Astrocyte of the hippocampus (primary cell): Measurements from ENCODE around the gene STX1A.
"Not testable (repeated sequence)": the region's sequence is repeated elsewhere in the genome, so short reads cannot be mapped to it uniquely, and the experiment has no call there.

ENCODE experiments used
- DNase-seq: peaks from one replicate; pipeline ENCODE4 v3.0.0; 2011; ENCODE audit warnings: low read depth, low spot score

The STX1A gene

DNA sequence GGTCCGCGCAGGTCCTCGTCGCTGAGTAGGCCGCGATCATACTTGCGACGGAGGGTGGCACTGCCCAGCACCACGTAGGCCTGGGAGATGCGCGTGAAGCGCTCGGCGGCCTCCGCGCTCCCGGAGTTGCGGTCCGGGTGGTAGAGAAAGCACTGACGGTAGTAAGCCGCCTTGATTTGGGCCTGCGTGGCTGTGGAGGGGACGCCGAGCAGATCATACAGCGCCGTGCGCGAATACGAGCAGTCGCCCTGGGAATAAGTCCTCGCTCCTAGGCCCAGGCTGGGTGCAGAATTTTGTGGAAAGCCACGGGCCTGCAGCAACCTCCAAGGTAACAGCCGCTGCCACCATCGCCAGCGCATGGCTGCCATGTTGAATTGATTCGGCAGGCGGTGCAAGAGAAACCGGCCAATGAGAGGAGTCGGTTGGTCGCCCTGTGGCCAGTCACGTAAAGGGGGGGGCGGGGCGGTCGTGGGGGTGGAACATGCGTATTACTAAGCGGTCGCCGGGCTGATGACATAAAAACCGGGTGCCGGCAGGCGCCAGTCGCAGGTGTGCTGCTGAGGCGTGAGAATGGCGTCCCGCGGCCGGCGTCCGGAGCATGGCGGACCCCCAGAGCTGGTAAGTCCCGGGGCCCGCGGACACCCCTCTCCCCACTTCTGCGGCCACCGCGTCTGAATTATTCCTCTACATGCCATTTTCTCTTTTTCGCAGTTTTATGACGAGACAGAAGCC is 36.2 kb downstream of the STX1A start, which contains the start of the genes BUD23 and DNAJC30:
BUD23 (plus strand) TSS at position 542 of the 732 bp plus-strand sequence; CDS start at position 571, 29 bp downstream.
DNAJC30 (minus strand) TSS at position 398 of the 732 bp plus-strand sequence; CDS start at position 368, 30 bp downstream.
- DNase-seq, result peak; percentile 99

DNA sequence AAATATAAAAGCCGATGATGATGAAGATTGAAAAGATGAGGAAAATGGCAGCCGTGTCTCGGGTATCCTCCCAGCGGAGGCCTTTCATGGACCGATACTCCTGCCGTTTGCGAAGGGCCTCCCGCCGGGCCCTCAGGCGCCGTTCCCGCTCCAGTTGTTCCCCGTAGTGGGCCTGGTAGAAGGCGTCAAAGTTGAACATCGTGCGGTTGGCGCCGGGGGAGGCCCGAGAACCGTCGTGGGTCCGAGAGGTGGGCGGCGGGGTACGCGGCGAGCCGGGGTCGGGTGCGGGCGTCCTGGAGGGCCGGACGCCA is 36.8 kb downstream of the STX1A start:
- no peak for DNase-seq

DNA sequence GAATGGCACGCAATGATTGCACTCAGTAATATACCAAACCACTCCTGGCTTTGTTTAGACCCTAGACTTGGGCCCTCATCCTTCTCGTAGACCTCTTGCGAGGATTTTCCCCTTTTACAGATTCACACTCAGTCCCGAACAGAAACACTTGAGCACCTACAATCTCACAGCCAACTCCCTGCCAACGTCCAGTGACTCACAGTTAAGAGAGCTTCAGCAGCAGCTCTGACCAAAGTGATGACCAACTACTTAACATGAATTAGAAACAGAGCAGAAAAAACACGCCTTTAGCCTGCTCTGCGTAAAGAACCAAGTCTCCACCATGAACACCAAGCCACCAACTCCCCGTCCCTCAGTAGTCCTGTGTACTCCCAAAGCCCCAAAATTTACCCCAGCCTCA is 38.4 kb downstream of the STX1A start:
- peak; percentile 79 for DNase-seq

DNA sequence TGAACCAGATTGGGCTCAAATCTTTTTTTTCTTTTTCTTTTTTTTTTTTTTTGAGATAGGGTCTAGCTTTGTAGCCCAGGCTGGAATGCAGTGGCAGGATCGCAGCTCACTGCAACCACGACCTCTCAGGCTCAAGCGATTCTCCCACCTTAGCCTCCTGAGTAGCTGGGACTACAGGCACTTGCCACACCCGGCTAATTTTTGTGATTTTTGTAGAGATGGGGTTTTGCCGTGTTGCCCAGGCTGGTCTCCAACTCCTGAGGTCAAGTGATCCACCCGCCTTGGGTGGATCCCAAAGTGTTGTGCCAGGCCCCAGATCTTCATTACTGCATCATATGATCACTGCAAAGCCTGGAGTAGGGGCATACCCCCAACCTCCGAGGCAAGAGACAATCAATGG is 39.0 kb downstream of the STX1A start:
- DNase-seq, result no peak

DNA sequence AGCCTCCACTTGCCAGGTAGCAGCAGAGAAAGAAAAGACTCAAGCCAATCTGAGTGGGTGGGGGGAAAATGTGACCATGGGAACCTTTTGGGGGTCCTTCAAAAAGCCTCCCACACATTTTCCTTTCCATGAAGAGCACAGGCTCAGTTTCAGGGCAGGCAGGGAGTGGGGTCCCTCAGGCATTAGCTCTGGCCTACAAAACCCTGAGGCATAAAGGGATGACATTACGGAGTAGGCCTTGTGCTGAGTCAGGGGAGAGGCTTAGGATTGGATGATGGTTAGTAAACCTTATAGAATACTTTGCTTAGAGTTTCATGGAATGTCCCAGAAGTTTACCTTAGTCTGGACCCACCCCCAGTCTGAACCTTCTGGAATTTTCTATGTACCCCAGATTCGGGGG is 39.8 kb downstream of the STX1A start:
- DNase-seq, result no peak

DNA sequence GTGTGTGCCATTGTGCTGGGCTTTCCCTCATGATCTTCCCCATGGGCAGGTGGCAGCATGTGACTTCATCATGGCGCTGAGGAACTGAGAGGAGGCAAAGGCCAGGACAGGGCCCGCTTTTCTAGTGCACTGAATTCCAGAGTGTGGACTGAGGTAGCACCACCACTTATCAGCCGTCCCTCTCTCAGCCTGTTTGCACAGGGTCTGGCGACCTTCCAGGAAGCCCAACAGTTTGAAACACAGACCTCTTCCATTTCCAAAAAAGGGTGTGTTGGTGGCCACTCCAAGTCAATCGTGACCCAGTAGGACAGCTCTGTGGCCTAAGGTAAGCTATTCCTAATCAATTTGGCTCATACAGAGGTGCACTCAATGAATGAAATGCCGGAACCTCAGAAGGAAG is 40.6 kb downstream of the STX1A start:
- no peak for DNase-seq

DNA sequence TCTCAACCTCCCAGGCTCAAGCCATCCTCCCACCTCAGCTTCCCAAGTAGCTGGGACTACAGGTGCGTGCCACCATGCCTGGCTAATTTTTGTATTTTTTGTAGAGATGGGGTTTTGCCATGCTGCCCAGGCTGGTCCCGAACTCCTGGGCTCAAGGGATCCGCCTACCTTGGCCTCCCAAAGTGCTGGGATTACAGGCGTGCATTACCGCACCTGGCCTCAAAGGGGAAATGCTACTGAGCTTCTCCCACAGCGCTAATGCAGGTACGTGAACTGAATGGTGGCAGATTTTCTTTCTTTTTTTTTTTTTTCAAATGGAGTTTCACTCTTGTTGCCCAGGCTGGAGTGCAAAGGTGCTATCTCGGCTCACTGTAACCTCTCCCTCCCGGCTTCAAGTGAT is 43.4 kb downstream of the STX1A start:
- DNase-seq, result not testable (repeated sequence)

DNA sequence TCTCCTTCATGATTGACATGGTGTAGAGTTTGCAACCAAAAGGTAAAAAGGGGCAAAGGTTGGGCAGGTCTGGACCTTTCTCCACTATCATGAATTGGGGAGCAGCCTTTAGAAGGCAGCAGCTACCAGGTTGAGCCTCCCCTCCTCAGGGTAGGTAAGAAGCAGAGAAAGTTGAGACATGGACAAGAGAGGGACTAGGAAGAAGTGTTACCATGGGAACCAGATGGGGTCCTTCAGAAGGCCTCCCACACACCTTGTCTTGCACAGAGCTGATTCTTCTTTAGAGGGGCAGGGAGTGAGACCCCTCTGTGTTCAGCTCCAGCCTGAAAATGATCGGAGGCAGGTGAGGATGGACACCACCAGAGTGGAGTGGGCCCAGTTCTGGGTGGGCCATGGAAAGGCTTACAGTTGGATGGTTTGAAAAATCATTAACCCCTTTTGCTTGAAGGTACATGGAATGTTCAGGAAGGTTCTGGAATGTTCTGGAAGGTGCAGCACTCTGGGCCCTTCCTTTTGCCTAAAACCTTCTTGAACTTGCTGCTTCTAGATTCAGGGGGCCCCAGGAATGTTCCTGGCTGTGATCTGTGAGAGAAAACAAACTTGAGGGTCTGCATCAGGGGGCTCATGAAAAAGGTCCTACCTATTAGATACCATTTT is 44.9 kb downstream of the STX1A start:
- no peak for DNase-seq

DNA sequence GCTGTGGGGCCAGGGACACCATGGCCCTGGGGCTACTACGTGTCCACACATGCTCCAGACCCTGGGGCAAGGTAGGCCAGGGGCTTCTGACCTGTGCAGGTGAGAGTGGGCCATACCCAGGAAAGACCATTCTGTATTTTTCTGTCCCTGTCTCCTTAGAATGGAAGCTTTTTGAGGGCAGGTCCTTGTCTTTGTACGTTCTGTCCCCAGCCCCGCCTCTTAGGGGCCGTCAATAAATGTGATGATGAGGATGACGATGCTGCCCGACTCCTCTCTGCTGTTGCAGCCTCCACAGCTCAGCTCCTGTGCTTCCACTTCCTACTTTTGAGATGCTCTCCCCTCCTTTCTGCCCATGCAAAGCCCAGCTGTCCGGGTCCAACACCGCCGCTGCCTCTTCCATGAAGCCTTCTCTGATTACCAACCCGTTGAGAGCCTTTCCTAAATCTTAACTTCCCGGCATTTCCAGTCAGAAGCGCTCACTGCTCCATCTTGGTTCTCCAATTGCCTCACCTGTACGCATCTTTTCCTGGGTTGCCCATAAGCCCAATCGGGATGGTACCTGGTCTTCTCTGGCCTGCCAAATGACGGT is 47.5 kb downstream of the STX1A start:
- no peak for DNase-seq

DNA sequence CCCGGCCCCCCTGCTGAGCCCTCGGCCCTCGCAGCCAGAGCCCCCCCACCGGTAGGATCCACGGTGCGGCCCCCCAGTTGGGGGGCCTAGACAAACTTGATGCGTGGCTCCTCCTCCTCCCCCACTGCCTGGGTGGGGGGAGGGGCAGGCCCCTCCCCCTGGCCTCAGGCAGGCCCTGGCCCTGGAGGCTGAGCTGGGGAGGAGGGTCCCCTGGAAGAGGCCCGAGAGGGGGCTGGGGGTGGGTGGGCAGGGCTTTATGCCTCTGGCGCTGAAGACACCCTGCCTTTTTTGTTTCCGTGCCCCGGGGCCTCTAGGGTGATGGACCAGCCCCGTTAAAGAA is 48.2 kb downstream of the STX1A start:
- no peak for DNase-seq

DNA sequence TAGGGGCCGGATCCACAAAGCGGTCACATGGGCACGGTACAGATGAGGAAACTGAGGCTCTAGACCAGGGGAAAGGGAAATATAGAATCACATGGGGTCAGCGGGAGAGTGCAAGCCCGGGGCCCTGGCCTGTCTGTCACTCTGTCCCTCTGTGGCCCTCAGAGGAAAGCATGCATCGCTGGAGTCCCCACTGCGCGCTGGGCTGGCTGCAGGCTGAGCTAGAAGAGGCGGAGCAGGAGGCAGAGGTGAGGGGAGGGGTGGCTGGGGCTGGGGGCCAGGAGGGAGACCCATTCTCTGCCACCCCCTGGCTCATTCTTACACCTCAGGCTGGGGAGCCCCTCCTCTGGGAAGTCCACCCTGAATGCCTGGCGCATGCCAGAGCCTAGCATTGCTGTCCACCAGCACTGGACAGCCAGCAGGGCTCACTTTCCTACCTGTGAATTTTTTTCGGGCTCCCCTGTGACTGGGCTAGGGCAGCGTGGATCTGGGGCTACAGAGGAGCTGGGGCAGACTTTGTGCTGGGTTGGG is 49.5 kb downstream of the STX1A start:
- no peak for DNase-seq

DNA sequence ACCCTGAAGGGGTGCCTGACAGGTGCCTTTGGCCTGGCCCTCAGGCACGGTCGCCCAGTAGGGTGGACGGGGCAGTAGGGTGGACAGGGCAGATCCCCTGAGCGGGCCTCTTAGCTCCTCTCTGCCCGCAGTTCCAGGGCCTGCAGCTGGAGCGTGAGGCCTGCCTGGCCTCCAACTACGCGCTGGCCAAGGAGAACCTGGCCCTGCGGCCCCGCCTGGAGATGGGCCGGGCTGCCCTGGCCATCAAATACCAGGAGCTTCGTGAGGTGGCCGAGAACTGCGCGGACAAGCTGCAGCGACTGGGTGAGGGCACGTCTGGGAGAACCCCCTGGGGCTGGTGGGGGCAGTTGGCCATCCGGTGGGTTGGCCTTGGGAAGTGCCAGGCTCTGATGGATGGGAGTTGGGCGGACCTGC is 50.2 kb downstream of the STX1A start:
- DNase-seq, result no peak

DNA sequence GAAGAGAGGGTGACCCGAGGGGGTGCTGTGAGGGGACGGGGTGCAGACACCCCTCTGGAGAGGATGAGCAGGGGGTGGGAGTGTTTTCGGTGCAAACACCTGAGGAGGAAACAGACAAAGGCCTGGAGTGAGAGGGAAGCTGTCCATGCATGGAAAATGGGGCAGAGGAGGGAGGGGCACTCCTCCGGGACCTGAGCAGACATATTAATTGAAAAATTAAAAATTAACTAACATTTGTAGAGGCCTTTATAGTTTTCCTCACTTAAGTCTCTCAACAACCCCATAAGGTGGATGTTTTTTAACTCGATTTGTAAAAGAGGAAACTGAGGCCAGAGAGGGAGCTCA is 50.6 kb downstream of the STX1A start:
- peak; percentile 23 for DNase-seq

DNA sequence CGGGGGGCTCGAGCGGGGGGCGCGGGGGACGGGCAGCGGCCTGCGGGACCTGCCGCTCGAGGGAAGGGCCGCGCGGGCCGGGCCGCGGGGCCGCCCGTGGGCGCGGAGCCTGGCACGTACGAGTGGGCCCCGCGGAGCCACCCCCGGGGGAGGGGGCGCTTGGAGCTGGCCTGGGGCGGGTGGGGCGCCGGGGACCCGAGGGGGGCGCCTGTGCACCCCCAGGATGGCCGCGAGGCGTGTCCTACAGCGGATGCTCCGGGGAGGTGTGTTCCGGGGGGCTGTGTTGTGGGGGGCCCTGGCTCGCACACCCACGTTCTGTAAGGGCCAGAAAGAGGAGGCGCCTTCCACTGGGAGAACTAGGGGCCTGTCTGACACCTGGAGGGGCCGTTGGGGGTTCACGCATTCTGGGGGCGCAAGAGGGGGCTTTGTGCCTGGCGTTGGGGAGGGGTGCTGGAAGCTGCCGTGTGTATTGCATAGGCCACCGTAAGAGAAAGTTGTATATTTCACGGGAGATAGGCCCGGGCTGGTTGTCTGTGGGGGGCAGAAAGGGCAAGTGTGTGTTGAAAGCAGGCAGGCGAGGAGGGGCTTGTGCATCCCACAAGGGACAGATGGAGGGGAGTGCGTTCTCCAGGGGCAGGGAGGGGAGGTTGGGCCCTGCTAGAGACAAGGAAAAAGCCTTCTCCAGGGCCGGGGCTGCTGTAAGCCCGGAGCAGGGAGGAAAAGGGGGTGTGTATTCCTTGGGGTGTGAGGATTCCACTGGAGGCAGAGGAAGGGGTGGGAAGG is 51.2 kb downstream of the STX1A start:
- peak; percentile 39 for DNase-seq

DNA sequence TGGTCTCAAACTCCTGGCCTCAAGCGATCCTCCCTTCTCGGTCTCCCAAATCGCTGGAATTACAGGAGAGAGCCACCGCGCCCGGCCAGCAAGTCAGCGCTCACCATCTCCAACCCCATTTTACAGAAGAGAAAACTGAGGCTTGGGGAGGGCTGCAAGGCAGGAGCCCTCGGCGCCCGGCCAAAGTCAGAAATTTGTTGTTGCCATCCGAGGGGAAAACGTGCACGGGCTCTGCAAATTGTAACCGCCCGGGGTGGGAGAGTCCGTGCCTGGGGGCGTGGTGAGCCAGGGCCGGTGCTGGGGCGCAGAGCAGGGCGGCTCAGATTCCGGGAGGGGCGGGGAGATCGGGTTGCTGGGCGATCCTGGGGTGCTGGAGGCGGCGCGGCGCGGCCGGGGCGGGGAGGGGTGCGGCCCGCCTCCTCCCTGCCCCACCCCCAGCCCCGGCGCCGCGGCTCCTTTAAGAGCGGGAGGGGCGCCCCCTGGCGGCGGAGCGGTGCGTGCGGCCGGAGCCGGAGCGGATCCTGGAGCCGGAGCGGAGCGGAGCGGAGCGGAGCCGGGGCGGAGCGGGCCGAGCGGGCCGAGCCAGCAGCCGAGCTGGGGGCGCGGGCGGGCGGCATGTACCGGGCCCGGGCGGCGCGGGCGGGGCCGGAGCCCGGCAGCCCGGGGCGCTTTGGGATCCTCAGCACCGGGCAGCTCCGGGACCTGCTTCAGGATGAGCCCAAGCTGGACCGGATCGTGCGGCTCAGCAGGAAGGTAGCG is 51.9 kb downstream of the STX1A start, which contains the start of gene VPS37D:
VPS37D (plus strand) TSS at position 488 of the 759 bp plus-strand sequence; CDS start at position 616, 128 bp downstream.
- peak; percentile 96 for DNase-seq

DNA sequence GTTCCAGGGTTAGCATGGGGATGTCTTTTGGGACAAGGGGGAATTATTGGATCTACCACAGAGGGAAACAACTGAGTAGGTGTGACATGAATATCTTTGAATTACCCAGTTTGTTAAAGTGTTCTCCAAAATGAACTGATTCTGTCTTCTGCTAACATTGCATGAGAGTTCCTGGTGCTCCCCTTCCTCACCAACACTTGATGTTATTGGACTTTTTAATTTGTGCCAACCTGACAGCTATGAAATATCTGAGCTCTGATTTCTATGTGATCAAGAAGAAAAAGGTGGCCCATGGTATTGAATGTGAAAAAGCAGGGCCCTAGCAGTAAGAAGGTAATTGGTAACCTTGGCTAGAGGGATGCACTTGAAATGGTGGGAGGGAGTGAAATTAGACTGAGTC is 56.4 kb downstream of the STX1A start:
- no peak for DNase-seq

DNA sequence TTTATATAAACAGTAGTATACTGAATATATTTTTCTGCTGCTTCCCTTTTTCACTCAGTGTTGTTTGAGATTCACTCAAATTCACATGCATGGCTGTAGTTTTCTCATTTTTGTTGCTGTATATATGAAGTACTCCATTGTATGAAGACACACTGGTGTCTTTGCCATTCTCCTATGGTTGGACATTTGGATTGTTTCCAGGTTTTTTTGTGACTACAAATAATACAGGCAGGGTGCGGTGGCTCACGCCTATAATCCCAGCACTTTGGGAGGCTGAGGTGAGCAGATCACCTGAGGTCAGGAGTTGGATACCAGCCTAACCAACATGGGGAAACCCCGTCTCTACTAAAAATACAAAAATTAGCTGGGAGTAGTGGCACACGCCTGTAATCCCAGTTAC is 58.9 kb downstream of the STX1A start:
- DNase-seq, result not testable (repeated sequence)

DNA sequence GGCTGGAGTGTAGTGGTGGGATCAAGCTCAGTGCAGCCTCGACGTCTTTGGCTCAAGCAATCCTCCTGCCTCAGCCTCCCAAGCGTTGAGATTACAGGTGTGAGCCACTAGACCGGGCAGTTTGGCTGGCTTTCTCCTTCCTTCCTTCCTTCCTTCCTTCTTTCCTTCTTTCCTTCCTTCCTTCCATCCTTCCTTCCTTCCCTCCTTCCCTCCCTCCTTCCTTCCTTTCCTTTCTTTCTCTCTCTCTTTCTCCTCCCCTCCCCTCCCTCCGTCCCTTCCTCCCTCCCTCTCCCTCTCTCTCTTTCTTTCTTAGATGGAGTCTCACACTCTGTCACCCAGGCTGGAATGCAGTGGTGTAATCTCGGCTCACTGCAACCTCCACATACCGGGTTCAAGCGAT is 59.5 kb downstream of the STX1A start:
- DNase-seq, result no peak

DNA sequence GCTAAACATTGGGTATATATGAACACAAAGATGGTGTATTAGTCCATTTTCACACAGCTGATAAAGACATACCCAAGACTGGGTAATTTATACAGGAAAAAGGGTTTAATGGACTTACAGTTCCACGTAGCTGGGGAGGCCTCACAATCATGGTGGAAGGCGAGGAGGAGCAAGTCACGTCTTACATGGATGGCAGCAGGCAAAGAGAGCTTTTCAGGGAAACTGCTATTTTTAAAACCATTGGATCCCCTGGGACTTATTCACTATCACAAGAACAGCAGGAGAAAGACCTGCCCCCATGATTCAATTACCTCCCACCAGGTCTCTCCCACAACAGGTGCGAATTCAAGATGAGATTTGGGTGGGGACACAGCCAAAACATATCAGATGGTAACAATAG is 64.2 kb downstream of the STX1A start:
- not testable (repeated sequence) for DNase-seq

DNA sequence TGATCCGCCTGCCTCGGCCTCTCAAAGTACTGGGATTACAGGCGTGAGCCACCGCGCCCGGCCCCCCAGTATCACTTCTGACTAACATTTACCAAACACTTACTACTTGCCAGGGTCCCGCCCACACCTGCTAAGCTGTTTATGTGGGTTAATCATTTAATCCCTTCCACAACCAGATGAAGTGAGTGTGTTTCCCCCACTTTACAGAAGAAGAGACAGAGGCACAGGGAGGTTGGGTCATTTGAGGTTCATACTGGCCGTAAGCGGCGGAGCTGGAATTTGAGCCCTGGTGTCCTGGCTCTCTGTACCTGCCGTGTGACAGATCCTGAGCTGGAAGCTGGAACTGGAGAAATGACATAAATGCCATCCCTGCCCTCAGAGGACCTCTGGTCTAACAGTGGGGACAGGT is 66.9 kb downstream of the STX1A start:
- DNase-seq, result no peak

DNA sequence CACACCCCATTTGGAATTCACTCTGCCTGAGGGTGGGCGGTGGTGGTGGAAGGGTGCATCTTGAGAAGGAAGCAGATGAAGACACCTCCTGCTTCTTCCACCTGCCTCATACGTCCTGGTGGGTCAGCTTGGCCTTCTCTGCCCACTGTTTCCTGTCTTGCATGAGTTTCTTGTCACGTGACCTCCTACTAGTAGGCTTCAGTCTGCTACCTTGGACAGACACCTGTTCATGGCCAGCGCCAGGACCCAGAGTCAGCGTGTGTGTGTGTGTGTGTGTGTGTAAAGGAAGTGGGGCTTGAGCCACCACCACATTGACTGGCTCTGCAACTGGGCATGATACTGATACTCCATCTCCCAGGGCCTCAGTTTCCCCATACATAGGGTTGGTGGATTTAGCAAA is 68.9 kb downstream of the STX1A start:
- DNase-seq, result no peak
